ENCODE data around the gene UBE2V1.

DNA sequence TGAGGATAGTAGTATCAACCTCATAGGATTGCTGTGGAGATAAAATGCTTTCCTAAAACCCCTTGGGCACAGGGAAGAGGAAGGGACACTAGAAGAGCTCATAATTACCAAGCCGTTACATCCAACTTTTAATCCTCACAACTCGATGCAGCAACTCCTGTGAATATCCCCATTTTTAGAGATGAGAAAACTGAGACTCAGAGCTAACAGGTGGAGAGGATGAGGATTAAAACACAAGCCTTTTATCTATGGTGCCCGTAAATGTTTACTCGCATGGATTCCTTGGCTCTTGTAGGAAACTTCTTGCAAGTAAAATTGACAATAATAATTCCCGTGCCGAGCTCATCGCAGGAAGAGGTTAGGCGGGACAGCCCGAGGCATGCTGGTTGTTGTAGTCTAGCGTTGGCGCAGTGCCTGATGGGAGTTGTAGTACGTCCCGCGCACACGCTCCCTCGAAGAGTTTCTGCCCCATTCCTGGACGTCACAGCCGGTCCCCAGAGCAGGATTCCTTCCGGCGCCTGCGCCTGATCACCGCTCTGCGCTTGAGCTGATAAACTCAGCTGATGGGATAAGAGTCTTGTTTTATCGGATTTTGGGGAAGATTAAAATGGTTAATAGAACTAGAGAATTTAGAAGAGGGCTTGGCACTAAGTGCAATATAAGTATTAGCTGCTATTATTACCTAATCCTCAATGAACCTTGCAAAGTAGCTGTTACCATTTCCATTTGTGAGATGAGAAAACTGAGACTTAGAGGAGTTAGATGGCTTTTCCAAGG is 2.8 kb upstream of the UBE2V1 start:
- TF ChIP-seq ZNF563 (CRISPR knock-in tag; IDR thresholded peaks at IDR 0.05) = no peak
- TF ChIP-seq SOX6 (IDR thresholded peaks at IDR 0.05) = no peak
- peak; percentile 49 for TF ChIP-seq SOX6 (CRISPR knock-in tag; IDR thresholded peaks at IDR 0.05)
- no peak for TF ChIP-seq ARHGAP35 (CRISPR knock-in tag; IDR thresholded peaks at IDR 0.05; ENCODE audit: borderline replicate concordance)
- TF ChIP-seq SALL2 (CRISPR knock-in tag; IDR thresholded peaks at IDR 0.05) = no peak; the same call in 1 of the 2 replicates
- peak; percentile 67 for TF ChIP-seq ZBTB33 (CRISPR knock-in tag; IDR thresholded peaks at IDR 0.05)
- TF ChIP-seq NFAT5 (CRISPR knock-in tag; IDR thresholded peaks at IDR 0.05) = no peak
